SK-N-SH (cell line): ENCODE results near the gene CD3G. TPM values are rescaled to one million over a fixed set of nuclear protein-coding genes. Genes with fewer than 3 reads are reported as not detected.

ENCODE experiments used
- CTCF ChIA-PET: fragments of 300-600, 350-600 bp; formaldehyde crosslinking; extraction: SDS; loops from one replicate; lab custom pipeline; 2021; lab: Yijun Ruan, JAX
- POLR2A ChIA-PET: fragments of 350-600 bp; sonication (Branson Sonifier 250); formaldehyde crosslinking; extraction: SDS; loops from one replicate; lab custom pipeline; 2020; ENCODE audit warnings: antibody characterized with exemption, inconsistent platforms; lab: Yijun Ruan, JAX
- DNase-seq: peaks from one replicate; pipeline ENCODE4 v3.0.0; 2012
- H2AFZ ChIP-seq: fragments of 200-600 bp; sonication (generic); 2 replicates; pipeline ENCODE4 v1.8.1; 2016; ENCODE audit warnings: antibody characterized with exemption, mild to moderate bottlenecking, low read depth
- H3F3A ChIP-seq: fragments of 200-600 bp; sonication (generic); replicated peaks from 2 replicates; pipeline ENCODE3; 2016; ENCODE audit warnings: antibody characterized with exemption, mild to moderate bottlenecking; ENCODE audit not compliant: insufficient read depth
- H3K27ac ChIP-seq, 2 experiments: fragments of 200-500 bp in 1 of 2; fragments of 200-600 bp in 1 of 2; sonication (Bioruptor generic) in 1 of 2; sonication (generic), shearing (Covaris generic) in 1 of 2; 2 replicates each; pipeline versions ENCODE4 v1.5.1 to v1.6.1; 2014 to 2016; ENCODE audit warnings: low read depth in 2 of 2, inconsistent platforms in 1 of 2, low read length in 1 of 2, mild to moderate bottlenecking in 1 of 2, mixed read lengths in 1 of 2
- H3K27me3 ChIP-seq: fragments of 200-600 bp; sonication (generic), shearing (Covaris generic); 2 replicates; pipeline ENCODE4 v1.6.1; 2016; ENCODE audit warnings: mixed run types; ENCODE audit not compliant: insufficient read depth
- H3K36me3 ChIP-seq, 2 experiments: fragments of 200-500 bp in 1 of 2; fragments of 200-600 bp in 1 of 2; sonication (Bioruptor generic) in 1 of 2; sonication (generic) in 1 of 2; replicated peaks in 1 of 2; 2 replicates each; pipeline versions ENCODE3 to v1.5.1; 2014 to 2016; ENCODE audit warnings: low read length in 1 of 2, mild to moderate bottlenecking in 1 of 2; ENCODE audit not compliant: insufficient read depth in 2 of 2, control insufficient read depth in 1 of 2
- H3K4me1 ChIP-seq, 2 experiments: fragments of 200-500 bp in 1 of 2; fragments of 200-600 bp in 1 of 2; sonication (Bioruptor generic) in 1 of 2; sonication (generic), shearing (Covaris generic) in 1 of 2; 2 replicates each; pipeline versions ENCODE4 v1.5.1 to v1.6.1; 2014 to 2016; ENCODE audit warnings: low read depth in 1 of 2, low read length in 1 of 2, mixed run types in 1 of 2; ENCODE audit not compliant: insufficient read depth in 2 of 2, control insufficient read depth in 1 of 2
- H3K4me2 ChIP-seq: fragments of 200-600 bp; sonication (generic), shearing (Covaris generic); 2 replicates; pipeline ENCODE4 v1.6.1; 2017; ENCODE audit warnings: mixed run types
- H3K4me3 ChIP-seq, 2 experiments: fragments of 200-500 bp in 1 of 2; fragments of 200-600 bp in 1 of 2; sonication (Bioruptor generic) in 1 of 2; sonication (generic), shearing (Covaris generic) in 1 of 2; 2 replicates each; pipeline versions ENCODE4 v1.5.1 to v1.8.1; 2014 to 2016; ENCODE audit warnings: low read depth in 2 of 2, inconsistent platforms in 1 of 2, low read length in 1 of 2, mild to moderate bottlenecking in 1 of 2, mixed read lengths in 1 of 2, moderate library complexity in 1 of 2
- H3K79me2 ChIP-seq: fragments of 200-600 bp; sonication (generic); 2 replicates; pipeline ENCODE4 v1.8.1; 2017; ENCODE audit warnings: mild to moderate bottlenecking; ENCODE audit not compliant: insufficient read depth
- H3K9ac ChIP-seq: fragments of 200-600 bp; sonication (generic); 2 replicates; pipeline ENCODE4 v1.6.1; 2017; ENCODE audit warnings: mixed run types
- H3K9me2 ChIP-seq: fragments of 200-600 bp; sonication (generic); 2 replicates; pipeline ENCODE4 v1.6.1; 2017; ENCODE audit warnings: mixed run types
- H3K9me3 ChIP-seq: fragments of 200-600 bp; sonication (generic); 2 replicates; pipeline ENCODE4 v1.6.1; 2017; ENCODE audit warnings: mixed run types, mild to moderate bottlenecking, moderate library complexity
- H4K20me1 ChIP-seq: fragments of 200-600 bp; sonication (generic); 2 replicates; pipeline ENCODE4 v1.6.1; 2017; ENCODE audit warnings: mild to moderate bottlenecking, mixed run types; ENCODE audit not compliant: insufficient read depth
- EP300 ChIP-seq, 2 experiments: IDR thresholded peaks; 2 replicates each; pipeline versions ENCODE4 v1.4.0 to v1.6.1; 2012; ENCODE audit warnings: borderline replicate concordance in 1 of 2, low read depth in 1 of 2, low read length in 1 of 2
- EZH2phosphoT487 ChIP-seq: fragments of 200-600 bp; sonication (generic); IDR thresholded peaks from 2 replicates; pipeline ENCODE4 v1.6.1; 2017; ENCODE audit warnings: low read depth, mixed run types, mild to moderate bottlenecking, antibody characterized with exemption, moderate library complexity, borderline replicate concordance
- FOSL2 ChIP-seq: IDR thresholded peaks from 2 replicates; pipeline ENCODE4 v1.4.0; 2012; ENCODE audit warnings: low read depth, mild to moderate bottlenecking, moderate library complexity, borderline replicate concordance
- FOXJ3 ChIP-seq: sonication (generic); formaldehyde crosslinking; IDR thresholded peaks from 2 replicates; pipeline ENCODE4 v1.5.1; 2020; ENCODE audit warnings: mild to moderate bottlenecking, missing genetic modification reagents
- GABPA ChIP-seq: IDR thresholded peaks from 2 replicates; pipeline ENCODE4 v1.4.0; 2012; ENCODE audit warnings: low read depth, mild to moderate bottlenecking
- JUND ChIP-seq: IDR thresholded peaks from 2 replicates; pipeline ENCODE4 v1.4.0; 2012
- POLR2AphosphoS5 ChIP-seq: IDR thresholded peaks from 2 replicates; pipeline ENCODE4 v1.6.1; 2012; ENCODE audit warnings: low read depth, low read length
- RXRA ChIP-seq: IDR thresholded peaks from 2 replicates; pipeline ENCODE4 v1.4.0; 2012; ENCODE audit warnings: low read depth, mild to moderate bottlenecking, borderline replicate concordance
- TAF1 ChIP-seq: IDR thresholded peaks from 2 replicates; pipeline ENCODE4 v1.6.1; 2012; ENCODE audit warnings: low read depth, mild to moderate bottlenecking, low read length, moderate library complexity, borderline replicate concordance
- TEAD4 ChIP-seq: IDR thresholded peaks from 2 replicates; pipeline ENCODE4 v1.4.0; 2012; ENCODE audit warnings: mild to moderate bottlenecking, borderline replicate concordance; ENCODE audit not compliant: insufficient read depth
- YY1 ChIP-seq: IDR thresholded peaks from 2 replicates; pipeline ENCODE4 v1.4.0; 2012; ENCODE audit warnings: low read depth, mild to moderate bottlenecking
- ZBTB33 ChIP-seq: IDR thresholded peaks from 2 replicates; pipeline ENCODE4 v1.4.0; 2012; ENCODE audit warnings: low read depth, borderline replicate concordance
- WGBS: methylation state at CpG from one replicate; pipeline ENCODE4 v1.1.6; 2017; ENCODE audit warnings: low lambda C conversion rate; 5-methylcytosine and 5-hydroxymethylcytosine counted together
- polyA plus RNA-seq, 3 experiments: library from polyadenylated mRNA; depleted of rRNA; stranded (reverse); fragments of >200 nt; gene quantifications; 2 replicates each; pipeline ENCODE4 v1.2.3, GENCODE V29; 2012
- TF ChIP-seq, protein P1 (sequence below): fragments of 150-350 bp; IDR thresholded peaks from 2 replicates; pipeline ENCODE4 v1.6.1; 2016; ENCODE audit warnings: mild to moderate bottlenecking, low read depth, low read length
- TF ChIP-seq, protein P2 (sequence below): fragments of 150-350 bp; IDR thresholded peaks from 2 replicates; pipeline ENCODE4 v1.6.1; 2017; ENCODE audit warnings: antibody characterized with exemption, low read length, low read depth, borderline replicate concordance

CD3G gene
- polyA plus RNA-seq, 1 of the 3 experiments (the other 2 are of a cell fraction): not detected

DNA sequence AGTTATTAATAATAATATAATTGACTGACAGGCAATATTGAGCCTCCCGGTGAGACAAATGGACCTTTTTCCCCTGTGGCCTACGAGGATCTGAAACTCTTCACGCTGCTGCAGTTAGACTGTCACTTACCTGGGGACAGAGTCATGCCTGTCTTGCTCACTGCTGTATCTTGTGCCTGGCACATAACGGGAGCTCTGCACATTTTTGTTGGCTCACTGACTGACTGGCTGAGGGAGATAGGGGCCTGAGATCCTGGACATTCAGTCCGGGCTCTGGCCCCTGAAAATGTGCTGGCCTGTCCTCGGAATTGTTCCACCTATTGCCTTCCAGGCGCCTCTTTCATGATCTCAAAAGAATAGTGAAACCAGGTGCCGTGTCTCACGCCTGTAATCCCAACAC lies 896 bp upstream of the CD3G start:
- H2AFZ ChIP-seq: no peak overlapping the region

DNA sequence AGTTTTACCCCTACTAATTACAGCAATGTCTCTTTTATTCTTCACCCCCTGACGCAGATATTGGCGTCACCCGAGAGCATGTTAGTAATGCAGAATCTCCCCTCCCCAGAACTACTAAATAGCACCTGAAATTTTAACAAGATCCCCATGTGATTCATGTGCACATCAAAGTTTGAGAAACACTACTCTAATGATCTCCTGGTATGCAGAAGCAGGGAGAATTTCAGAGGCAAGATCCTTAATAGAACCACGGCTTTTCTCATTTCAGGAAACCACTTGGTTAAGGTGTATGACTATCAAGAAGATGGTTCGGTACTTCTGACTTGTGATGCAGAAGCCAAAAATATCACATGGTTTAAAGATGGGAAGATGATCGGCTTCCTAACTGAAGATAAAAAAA lies 5.3 kb downstream of the CD3G start:
- Histone ChIP-seq H3F3A (peaks cover 3% of the 10 kb centered on the region), H3K9me2 (no peaks in the 10 kb centered on the region), H3K79me2 (no peaks in the 10 kb centered on the region), H2AFZ (no peak overlapping the region), H3K36me3 (no peaks in the 10 kb centered on the region), H3K27me3 (peaks cover 52% of the 10 kb centered on the region; the same call in 1 of the 2 replicates), H3K27ac (no peak overlapping the region), H4K20me1 (no peaks in the 10 kb centered on the region), H3K4me3 (no peak overlapping the region), H3K4me2 (no peak overlapping the region), H3K9me3 (no peaks in the 10 kb centered on the region), H3K9ac (no peak overlapping the region), H3K4me1 (no peaks in the 10 kb centered on the region; a peak in 1 of 4 replicates)
- WGBS: 12% methylated on average over 6 of the region's 6 CpGs
- CTCF ChIA-PET: interaction anchor here (5.6 kb wide), 1 partner anchor 151 kb away, joined by 34 read pairs; no protein-coding TSS in a partner anchor
- TF ChIP-seq EZH2phosphoT487 (no peak), JUND (no peak), TAF1 (no peak), EP300 (IDR thresholded peaks at IDR 0.05; ENCODE audit: borderline replicate concordance in 1 of 2, low read depth in 1 of 2, low read length in 1 of 2) (no peak), ZBTB33 (no peak)
- TF ChIP-seq, protein P1, sequence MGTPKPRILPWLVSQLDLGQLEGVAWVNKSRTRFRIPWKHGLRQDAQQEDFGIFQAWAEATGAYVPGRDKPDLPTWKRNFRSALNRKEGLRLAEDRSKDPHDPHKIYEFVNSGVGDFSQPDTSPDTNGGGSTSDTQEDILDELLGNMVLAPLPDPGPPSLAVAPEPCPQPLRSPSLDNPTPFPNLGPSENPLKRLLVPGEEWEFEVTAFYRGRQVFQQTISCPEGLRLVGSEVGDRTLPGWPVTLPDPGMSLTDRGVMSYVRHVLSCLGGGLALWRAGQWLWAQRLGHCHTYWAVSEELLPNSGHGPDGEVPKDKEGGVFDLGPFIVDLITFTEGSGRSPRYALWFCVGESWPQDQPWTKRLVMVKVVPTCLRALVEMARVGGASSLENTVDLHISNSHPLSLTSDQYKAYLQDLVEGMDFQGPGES: no peak
- TF ChIP-seq, protein P2, sequence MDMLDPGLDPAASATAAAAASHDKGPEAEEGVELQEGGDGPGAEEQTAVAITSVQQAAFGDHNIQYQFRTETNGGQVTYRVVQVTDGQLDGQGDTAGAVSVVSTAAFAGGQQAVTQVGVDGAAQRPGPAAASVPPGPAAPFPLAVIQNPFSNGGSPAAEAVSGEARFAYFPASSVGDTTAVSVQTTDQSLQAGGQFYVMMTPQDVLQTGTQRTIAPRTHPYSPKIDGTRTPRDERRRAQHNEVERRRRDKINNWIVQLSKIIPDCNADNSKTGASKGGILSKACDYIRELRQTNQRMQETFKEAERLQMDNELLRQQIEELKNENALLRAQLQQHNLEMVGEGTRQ: no peak
- no peak for DNase-seq
- POLR2A ChIA-PET: no interaction called here

More for the DNA sequence above, 896 bp upstream of the CD3G start:
- H3K9me3 ChIP-seq: no peaks in the 10 kb centered on the region
- H3K27me3 ChIP-seq: peaks cover 13% of the 10 kb centered on the region; the same call in 1 of the 2 replicates
- no peaks in the 10 kb centered on the region for H3K9me2 ChIP-seq
- H3F3A ChIP-seq: no peaks in the 10 kb centered on the region
- no peaks in the 10 kb centered on the region for H3K36me3 ChIP-seq
- DNase-seq: no peak
- POLR2A ChIA-PET: no interaction called here
- CTCF ChIA-PET: interaction anchor here (1.1 kb wide), 1 partner anchor 10 kb away, joined by 3 read pairs; no protein-coding TSS in a partner anchor
- no peak overlapping the region for H3K4me2 ChIP-seq
- H3K4me1 ChIP-seq: no peaks in the 10 kb centered on the region
- H3K4me3 ChIP-seq: no peak overlapping the region
- TF ChIP-seq POLR2AphosphoS5 (no peak), FOXJ3 (CRISPR knock-in tag) (no peak), YY1 (no peak), TEAD4 (no peak), RXRA (no peak), GABPA (no peak), ZBTB33 (no peak), FOSL2 (no peak)
- TF ChIP-seq, all 33 proteins: peak for 0
- Histone ChIP-seq H3K79me2 (no peaks in the 10 kb centered on the region), H3K27ac (no peak overlapping the region), H4K20me1 (no peaks in the 10 kb centered on the region), H3K9ac (no peak overlapping the region)
- 11% methylated on average over 7 of the region's 9 CpGs for WGBS
